ENCODE measurements around the gene PHLDA3. TPM values are rescaled to one million over a fixed set of nuclear protein-coding genes. Genes with fewer than 3 reads are reported as not detected.

Gene PHLDA3
- total RNA-seq, 1 experiment from 2014 or later: 10.5 TPM

DNA sequence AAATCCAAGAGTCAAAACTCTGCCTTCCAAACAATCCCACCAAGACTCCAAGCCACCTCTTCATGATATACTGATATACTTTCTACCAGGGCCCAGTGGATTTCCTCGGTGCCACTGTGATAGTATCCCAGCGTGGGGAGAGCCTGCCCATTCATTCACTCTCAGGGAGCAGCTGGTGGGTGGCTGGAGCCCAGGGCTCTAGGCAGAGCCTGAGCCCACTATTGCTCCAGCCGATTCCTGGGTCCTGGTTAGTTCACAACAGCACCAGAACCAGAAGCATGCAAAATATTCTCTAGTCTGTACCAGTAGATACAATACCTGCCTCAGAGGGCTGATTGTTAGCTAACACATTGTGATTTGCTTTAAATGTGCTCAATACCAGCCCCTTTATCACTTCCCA, 37.1 kb upstream of the PHLDA3 start:
- Mint-ChIP-seq H3K9me3 (ENCODE audit: unreplicated experiment) (no peaks in the 10 kb centered on the region), H3K4me3 (ENCODE audit: unreplicated experiment) (peak overlapping the region; percentile 82), H3K27me3 (ENCODE audit: insufficient read depth, unreplicated experiment) (no peaks in the 10 kb centered on the region), H3K36me3 (ENCODE audit: insufficient read depth, unreplicated experiment) (peaks cover 9% of the 10 kb centered on the region), H3K4me1 (ENCODE audit: low read depth, unreplicated experiment) (peaks cover 31% of the 10 kb centered on the region), H3K27ac (ENCODE audit: unreplicated experiment) (peak overlapping the region; percentile 80)
- TSS peak; percentile 33 for BruUV-seq (replicated peaks)
- no peaks in the 10 kb centered on the region for H3K36me3 ChIP-seq (ENCODE audit: control insufficient read depth, insufficient read depth, low read length)
- ChIA-PET POLR2A (interaction anchor here (0.8 kb wide), 1 partner anchor 26 kb away, joined by 3 read pairs; no protein-coding TSS in a partner anchor), CTCF (interaction anchor here (6.2 kb wide), 1 partner anchor 24 kb away, joined by 46 read pairs; no protein-coding TSS in a partner anchor)
- DNase-seq: no peak
- intact Hi-C loops (cut with micrococcal nuclease; ENCODE audit: unreplicated experiment): no loop called here
- peaks cover 53% of the 10 kb centered on the region for H3K4me1 ChIP-seq
- TF ChIP-seq, protein P1, sequence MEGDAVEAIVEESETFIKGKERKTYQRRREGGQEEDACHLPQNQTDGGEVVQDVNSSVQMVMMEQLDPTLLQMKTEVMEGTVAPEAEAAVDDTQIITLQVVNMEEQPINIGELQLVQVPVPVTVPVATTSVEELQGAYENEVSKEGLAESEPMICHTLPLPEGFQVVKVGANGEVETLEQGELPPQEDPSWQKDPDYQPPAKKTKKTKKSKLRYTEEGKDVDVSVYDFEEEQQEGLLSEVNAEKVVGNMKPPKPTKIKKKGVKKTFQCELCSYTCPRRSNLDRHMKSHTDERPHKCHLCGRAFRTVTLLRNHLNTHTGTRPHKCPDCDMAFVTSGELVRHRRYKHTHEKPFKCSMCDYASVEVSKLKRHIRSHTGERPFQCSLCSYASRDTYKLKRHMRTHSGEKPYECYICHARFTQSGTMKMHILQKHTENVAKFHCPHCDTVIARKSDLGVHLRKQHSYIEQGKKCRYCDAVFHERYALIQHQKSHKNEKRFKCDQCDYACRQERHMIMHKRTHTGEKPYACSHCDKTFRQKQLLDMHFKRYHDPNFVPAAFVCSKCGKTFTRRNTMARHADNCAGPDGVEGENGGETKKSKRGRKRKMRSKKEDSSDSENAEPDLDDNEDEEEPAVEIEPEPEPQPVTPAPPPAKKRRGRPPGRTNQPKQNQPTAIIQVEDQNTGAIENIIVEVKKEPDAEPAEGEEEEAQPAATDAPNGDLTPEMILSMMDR (IDR thresholded peaks at IDR 0.05; ENCODE audit: insufficient read depth in 1 of 2, low read depth in 1 of 2, low read length in 1 of 2, severe bottlenecking in 1 of 2, unreplicated experiment in 1 of 2): no peak
- H3K27me3 ChIP-seq (replicated peaks; ENCODE audit: control insufficient read depth, insufficient read depth, low read length): no peaks in the 10 kb centered on the region
- no peaks in the 10 kb centered on the region for H3K9me3 ChIP-seq
- peak overlapping the region; percentile 60 for H3K4me3 ChIP-seq (ENCODE audit: low read depth, low read length)

DNA sequence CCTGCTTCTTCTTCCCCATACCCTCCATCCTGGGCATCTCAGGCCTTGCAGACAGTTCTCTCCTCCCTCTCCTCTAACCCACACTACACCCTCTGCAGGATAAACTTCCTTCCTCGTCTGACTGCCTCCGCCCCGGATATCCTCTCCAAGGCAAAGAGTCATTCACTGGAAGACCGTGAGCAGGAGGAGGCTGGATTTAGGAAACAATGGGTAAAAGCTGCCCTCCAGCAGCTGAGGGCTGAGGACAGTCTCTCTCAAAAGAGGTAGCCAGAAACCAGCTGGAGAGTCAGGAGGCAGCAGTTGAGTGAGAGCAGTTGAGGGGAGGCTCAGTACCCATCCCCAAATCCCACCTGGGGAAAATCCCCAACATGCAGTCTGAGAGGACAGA, 36.5 kb upstream of the PHLDA3 start:
- no peak for DNase-seq
- ChIA-PET POLR2A (no interaction called here), CTCF (interaction anchor here (0.5 to 6.2 kb wide), 2 partner anchors 24 to 34 kb away, joined by 3 to 46 read pairs; no protein-coding TSS in a partner anchor)
- Histone ChIP-seq H3K9me3 (no peaks in the 10 kb centered on the region), H3K27me3 (replicated peaks; ENCODE audit: control insufficient read depth, insufficient read depth, low read length) (no peaks in the 10 kb centered on the region), H3K4me3 (ENCODE audit: low read depth, low read length) (no peak overlapping the region), H3K4me1 (peaks cover 59% of the 10 kb centered on the region), H3K36me3 (ENCODE audit: control insufficient read depth, insufficient read depth, low read length) (no peaks in the 10 kb centered on the region)
- Mint-ChIP-seq H3K27me3 (ENCODE audit: insufficient read depth, unreplicated experiment) (no peaks in the 10 kb centered on the region), H3K27ac (ENCODE audit: unreplicated experiment) (peak overlapping the region; percentile 97), H3K4me1 (ENCODE audit: low read depth, unreplicated experiment) (peaks cover 37% of the 10 kb centered on the region), H3K4me3 (ENCODE audit: unreplicated experiment) (peak overlapping the region; percentile 82), H3K9me3 (ENCODE audit: unreplicated experiment) (no peaks in the 10 kb centered on the region), H3K36me3 (ENCODE audit: insufficient read depth, unreplicated experiment) (peaks cover 9% of the 10 kb centered on the region)
- no TSS peak for BruUV-seq (replicated peaks)
- intact Hi-C loops (cut with micrococcal nuclease; ENCODE audit: unreplicated experiment): no loop called here
- TF ChIP-seq, protein P1 (IDR thresholded peaks at IDR 0.05; ENCODE audit: insufficient read depth in 1 of 2, low read depth in 1 of 2, low read length in 1 of 2, severe bottlenecking in 1 of 2, unreplicated experiment in 1 of 2): no peak

- Histone ChIP-seq H3K4me3 (ENCODE audit: low read depth, low read length) (no peak overlapping the region), H3K4me1 (peaks cover 64% of the 10 kb centered on the region), H3K27me3 (replicated peaks; ENCODE audit: control insufficient read depth, insufficient read depth, low read length) (no peaks in the 10 kb centered on the region), H3K36me3 (ENCODE audit: control insufficient read depth, insufficient read depth, low read length) (no peaks in the 10 kb centered on the region), H3K9me3 (no peaks in the 10 kb centered on the region)
- Mint-ChIP-seq H3K4me3 (ENCODE audit: unreplicated experiment) (peak overlapping the region; percentile 82), H3K36me3 (ENCODE audit: insufficient read depth, unreplicated experiment) (peaks cover 9% of the 10 kb centered on the region), H3K4me1 (ENCODE audit: low read depth, unreplicated experiment) (peaks cover 37% of the 10 kb centered on the region), H3K27ac (ENCODE audit: unreplicated experiment) (peak overlapping the region; percentile 97), H3K9me3 (ENCODE audit: unreplicated experiment) (no peaks in the 10 kb centered on the region), H3K27me3 (ENCODE audit: insufficient read depth, unreplicated experiment) (no peaks in the 10 kb centered on the region)
- TF ChIP-seq, protein P1 (IDR thresholded peaks at IDR 0.05; ENCODE audit: insufficient read depth in 1 of 2, low read depth in 1 of 2, low read length in 1 of 2, severe bottlenecking in 1 of 2, unreplicated experiment in 1 of 2): no peak
- CTCF ChIA-PET: interaction anchor here (0.5 to 6.2 kb wide), 3 partner anchors 8 to 35 kb away, joined by 3 to 61 read pairs (median 46); no protein-coding TSS in a partner anchor
- intact Hi-C loops (cut with micrococcal nuclease; ENCODE audit: unreplicated experiment): no loop called here
- POLR2A ChIA-PET: interaction anchor here (2.2 kb wide), 1 partner anchor 11 kb away, joined by 9 read pairs; no protein-coding TSS in a partner anchor
- DNase-seq: no peak
- BruUV-seq (replicated peaks): no TSS peak
Measured at GRCh38 chr1:201504799-201505502, 36.0 kb upstream of the PHLDA3 start.
